SK-N-SH treated with all-trans-retinoic acid at 6 μM for 48 hours (cell line): ENCODE data around the gene UNCX.

Source experiments
- ATAC-seq: fragments of 200-7000 bp; cut with Tn5 transposase; 3 replicates; pipeline ENCODE4 v1.9.1; 2020; ENCODE audit warnings: mild to moderate bottlenecking, moderate library complexity
- ARNTL ChIP-seq: fragments of 450-650 bp; formaldehyde crosslinking; IDR thresholded peaks from 2 replicates; pipeline ENCODE4 v1.5.0; 2020; ENCODE audit warnings: low read depth, mild to moderate bottlenecking, moderate library complexity, borderline replicate concordance
- BACH2 ChIP-seq: fragments of 250-450 bp; sonication (Bioruptor Pico); IDR thresholded peaks from 2 replicates; pipeline ENCODE4 v1.9.0; 2021; ENCODE audit warnings: mild to moderate bottlenecking, borderline replicate concordance
- CREB5 ChIP-seq: fragments of 250-450 bp; sonication (Bioruptor Pico); IDR thresholded peaks from 2 replicates; pipeline ENCODE4 v1.5.1; 2020; ENCODE audit warnings: low read depth, mild to moderate bottlenecking, moderate library complexity
- CSDC2 ChIP-seq: fragments of 250-450 bp; sonication (Bioruptor Pico); IDR thresholded peaks from 2 replicates; pipeline ENCODE4 v1.5.0; 2020; ENCODE audit warnings: mild to moderate bottlenecking, moderate library complexity
- CSRNP3 ChIP-seq: fragments of 250-450 bp; sonication (Bioruptor Pico); IDR thresholded peaks from 2 replicates; pipeline ENCODE4 v1.5.1; 2021; ENCODE audit warnings: mild to moderate bottlenecking, moderate library complexity
- ESRRG ChIP-seq: fragments of 250-450 bp; sonication (Bioruptor Pico); IDR thresholded peaks from 2 replicates; pipeline ENCODE4 v1.6.1; 2021; ENCODE audit warnings: mild to moderate bottlenecking
- ISL1 ChIP-seq: fragments of 250-450 bp; sonication (Bioruptor Pico); IDR thresholded peaks from 2 replicates; pipeline ENCODE4 v2.1.2; 2022; ENCODE audit warnings: mild to moderate bottlenecking, moderate library complexity
- OSR1 ChIP-seq: fragments of 250-450 bp; sonication (Bioruptor Pico); IDR thresholded peaks from 2 replicates; pipeline ENCODE4 v1.8.0; 2022; ENCODE audit warnings: moderate library complexity, mild to moderate bottlenecking, inconsistent platforms
- PATZ1 ChIP-seq: fragments of 250-450 bp; sonication (Bioruptor Pico); IDR thresholded peaks from 2 replicates; pipeline ENCODE4 v1.8.0; 2020; ENCODE audit warnings: mild to moderate bottlenecking, moderate library complexity, borderline replicate concordance
- PPARA ChIP-seq: fragments of 250-450 bp; sonication (Bioruptor Pico); IDR thresholded peaks from 2 replicates; pipeline ENCODE4 v1.5.0; 2020; ENCODE audit warnings: mild to moderate bottlenecking, borderline replicate concordance
- RARB ChIP-seq: fragments of 250-450 bp; sonication (Bioruptor Pico); IDR thresholded peaks from 2 replicates; pipeline ENCODE4 v1.8.0; 2021; ENCODE audit warnings: mild to moderate bottlenecking, moderate library complexity
- TCF4 ChIP-seq: fragments of 250-450 bp; sonication (Bioruptor Pico); IDR thresholded peaks from 2 replicates; pipeline ENCODE4 v1.8.0; 2021; ENCODE audit warnings: mild to moderate bottlenecking, moderate library complexity, borderline replicate concordance
- TSHZ2 ChIP-seq: fragments of 250-450 bp; sonication (Bioruptor Pico); IDR thresholded peaks from 2 replicates; pipeline ENCODE4 v1.5.0; 2020; ENCODE audit warnings: mild to moderate bottlenecking, moderate library complexity
- ZFP30 ChIP-seq: fragments of 450-650 bp; formaldehyde crosslinking; IDR thresholded peaks from 2 replicates; pipeline ENCODE4 v1.5.0; 2022; ENCODE audit warnings: mild to moderate bottlenecking, moderate library complexity
- ZNF565 ChIP-seq: fragments of 450-650 bp; formaldehyde crosslinking; conservative IDR thresholded peaks from 2 replicates; pipeline ENCODE4 v1.5.0; 2020; ENCODE audit warnings: low read depth, mild to moderate bottlenecking, moderate library complexity
- ZNF70 ChIP-seq: fragments of 450-650 bp; formaldehyde crosslinking; IDR thresholded peaks from 2 replicates; pipeline ENCODE4 v1.5.0; 2020; ENCODE audit warnings: mild to moderate bottlenecking, moderate library complexity
- ZNF8 ChIP-seq: fragments of 450-650 bp; formaldehyde crosslinking; IDR thresholded peaks from 2 replicates; pipeline ENCODE4 v1.5.0; 2020; ENCODE audit warnings: mild to moderate bottlenecking, moderate library complexity

The UNCX gene

GRCh38 chr7:1237704-1238255, 5.1 kb downstream of the UNCX start:
- no peak for ATAC-seq
- TF ChIP-seq BACH2 (CRISPR knock-in tag) (no peak), CSDC2 (CRISPR knock-in tag) (no peak), PATZ1 (no peak), ARNTL (CRISPR knock-in tag) (no peak), TSHZ2 (CRISPR knock-in tag) (no peak)

- TF ChIP-seq ZNF70 (CRISPR knock-in tag) (no peak), ISL1 (CRISPR knock-in tag) (no peak), ZNF8 (CRISPR knock-in tag) (no peak), TCF4 (CRISPR knock-in tag) (no peak), CREB5 (CRISPR knock-in tag) (no peak), ZFP30 (CRISPR knock-in tag) (no peak), CSRNP3 (CRISPR knock-in tag) (no peak), ZNF565 (no peak), PPARA (CRISPR knock-in tag) (no peak), PATZ1 (no peak), BACH2 (CRISPR knock-in tag) (no peak), RARB (no peak)
- no peak for ATAC-seq
Observed at GRCh38 chr7:1238450-1238882, 5.8 kb downstream of the UNCX start.

GRCh38 chr7:1238931-1239802, 6.5 kb downstream of the UNCX start:
- TF ChIP-seq ZFP30 (CRISPR knock-in tag) (no peak), OSR1 (CRISPR knock-in tag) (no peak), ESRRG (CRISPR knock-in tag) (no peak)
- no peak for ATAC-seq
